GM18867 (cell line): ENCODE measurements around the gene ZNF70.
A peak's percentile ranks its signal among the peaks of the same experiment; 100 is the strongest.

ENCODE experiments used
- ATAC-seq: cut with Tn5 transposase; IDR thresholded peaks from one replicate; pipeline ENCODE4 v1.9.1; 2021; ENCODE audit warnings: mild to moderate bottlenecking, moderate library complexity; ENCODE audit not compliant: unreplicated experiment

ZNF70 gene

GRCh38 chr22:23750714-23751440, at the start of gene ZNF70:
ZNF70 (minus strand) TSS chr22:23751112; CDS start chr22:23745140, 5,972 bp downstream.
- peak; percentile 81 for ATAC-seq

- ATAC-seq, result no peak
These were observed 45.5 kb upstream of the ZNF70 start for GRCh38 chr22:23796461-23796860.

- ATAC-seq, result no peak
These were observed 42.4 kb upstream of the ZNF70 start for GRCh38 chr22:23793326-23793725.

GRCh38 chr22:23791738-23792645, 41.1 kb upstream of the ZNF70 start:
- no peak for ATAC-seq

GRCh38 chr22:23790819-23791737, 40.2 kb upstream of the ZNF70 start:
- no peak for ATAC-seq

- no peak for ATAC-seq
These were observed 38.7 kb upstream of the ZNF70 start for GRCh38 chr22:23789638-23790037.

- ATAC-seq, result no peak
These were observed 38.2 kb upstream of the ZNF70 start for GRCh38 chr22:23789121-23789520.

- no peak for ATAC-seq
These were observed 37.0 kb upstream of the ZNF70 start for GRCh38 chr22:23787910-23788309.

GRCh38 chr22:23787600-23787896, 36.6 kb upstream of the ZNF70 start:
- ATAC-seq, result no peak

- ATAC-seq, result peak; percentile 70
These were observed 36.1 kb upstream of the ZNF70 start, which contains the start of gene SMARCB1 for GRCh38 chr22:23786752-23787599. SMARCB1 (plus strand) TSS chr22:23786966; CDS start chr22:23787170, 204 bp downstream.

GRCh38 chr22:23786261-23786710, 35.4 kb upstream of the ZNF70 start:
- no peak for ATAC-seq

- ATAC-seq, result no peak
These were observed 33.4 kb upstream of the ZNF70 start for GRCh38 chr22:23784215-23784732.

- no peak for ATAC-seq
These were observed 32.6 kb upstream of the ZNF70 start for GRCh38 chr22:23783265-23784150.

GRCh38 chr22:23782703-23783102, 31.8 kb upstream of the ZNF70 start:
- no peak for ATAC-seq

- no peak for ATAC-seq
These were observed 31.3 kb upstream of the ZNF70 start for GRCh38 chr22:23782252-23782651.

- ATAC-seq, result no peak
These were observed 30.7 kb upstream of the ZNF70 start for GRCh38 chr22:23781511-23782183.

GRCh38 chr22:23781065-23781464, 30.2 kb upstream of the ZNF70 start:
- ATAC-seq, result no peak

- ATAC-seq, result no peak
These were observed 29.3 kb upstream of the ZNF70 start for GRCh38 chr22:23780146-23780748.
